ENCODE results near the gene LRRC71.

- no peak for TF ChIP-seq CTCF (conservative IDR thresholded peaks at IDR 0.05; ENCODE audit: low read depth, low read length)
- no peak for TF ChIP-seq RAD21 (IDR thresholded peaks at IDR 0.05; ENCODE audit: low read length)
- TF ChIP-seq POLR2A (IDR thresholded peaks at IDR 0.05; ENCODE audit: low read depth, low read length), result no peak
- TF ChIP-seq RCOR1 (IDR thresholded peaks at IDR 0.05; ENCODE audit: insufficient replicate concordance, low read length), result no peak
- TF ChIP-seq MAFK (IDR thresholded peaks at IDR 0.05; ENCODE audit: low read depth, low read length), result no peak
- no peak for TF ChIP-seq CEBPB (IDR thresholded peaks at IDR 0.05; ENCODE audit: low read depth, low read length)
- no peak for TF ChIP-seq CHD1 (IDR thresholded peaks at IDR 0.05; ENCODE audit: low read depth, low read length)
- no peak for TF ChIP-seq MAZ (IDR thresholded peaks at IDR 0.05; ENCODE audit: borderline replicate concordance, low read depth, low read length)
- TF ChIP-seq, protein P1, sequence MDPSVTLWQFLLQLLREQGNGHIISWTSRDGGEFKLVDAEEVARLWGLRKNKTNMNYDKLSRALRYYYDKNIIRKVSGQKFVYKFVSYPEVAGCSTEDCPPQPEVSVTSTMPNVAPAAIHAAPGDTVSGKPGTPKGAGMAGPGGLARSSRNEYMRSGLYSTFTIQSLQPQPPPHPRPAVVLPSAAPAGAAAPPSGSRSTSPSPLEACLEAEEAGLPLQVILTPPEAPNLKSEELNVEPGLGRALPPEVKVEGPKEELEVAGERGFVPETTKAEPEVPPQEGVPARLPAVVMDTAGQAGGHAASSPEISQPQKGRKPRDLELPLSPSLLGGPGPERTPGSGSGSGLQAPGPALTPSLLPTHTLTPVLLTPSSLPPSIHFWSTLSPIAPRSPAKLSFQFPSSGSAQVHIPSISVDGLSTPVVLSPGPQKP (IDR thresholded peaks at IDR 0.05; ENCODE audit: borderline replicate concordance, low read depth, low read length), result no peak
- TF ChIP-seq NFE2L2 (IDR thresholded peaks at IDR 0.05; ENCODE audit: low read depth, low read length), result no peak
- TF ChIP-seq BHLHE40 (IDR thresholded peaks at IDR 0.05; ENCODE audit: low read depth, low read length), result no peak
- TF ChIP-seq MXI1 (IDR thresholded peaks at IDR 0.05; ENCODE audit: borderline replicate concordance, low read depth, low read length), result no peak
- TF ChIP-seq SMC3 (IDR thresholded peaks at IDR 0.05; ENCODE audit: low read depth, low read length), result no peak
These were observed 10.1 kb downstream of the LRRC71 start for GRCh38 chr1:156930483-156930882.

Data from IMR-90 (cell line).